Suppressor macrophage (primary cell): ENCODE measurements around the gene B3GALNT2.
"Not testable (repeated sequence)": the region's sequence is repeated elsewhere in the genome, so short reads cannot be mapped to it uniquely, and the experiment has no call there.

ENCODE experiments used
- DNase-seq, 4 experiments: peaks; one replicate each; pipeline ENCODE4 v3.0.0-alpha.2; 2020 to 2022
- total RNA-seq, 17 experiments: gene quantifications; one replicate each; lab custom pipeline; 2026; ENCODE audit warnings: mixed read lengths in 6 of 17, inconsistent platforms in 3 of 17; lab: John Stamatoyannopoulos, UW

Gene B3GALNT2
- 19.7 to 71.2 (median 46.9) reads per million in 17 experiments for total RNA-seq

GRCh38 chr1:235504122-235504493, at the start of gene B3GALNT2:
Gene B3GALNT2, minus strand, starts transcription at chr1:235504452. Its CDS starts 200 bp downstream, at chr1:235504252.
- DNase-seq, result no peak

GRCh38 chr1:235553112-235553551, 48.9 kb upstream of the B3GALNT2 start:
- no peak for DNase-seq

GRCh38 chr1:235552146-235552716, 48.0 kb upstream of the B3GALNT2 start:
- no peak for DNase-seq

GRCh38 chr1:235549351-235550139, 45.3 kb upstream of the B3GALNT2 start:
- no peak for DNase-seq

- DNase-seq, result peak; percentile 67 to 78 (median 71)
Observed at GRCh38 chr1:235546369-235547155, 42.3 kb upstream of the B3GALNT2 start.

GRCh38 chr1:235545292-235545930, 41.2 kb upstream of the B3GALNT2 start:
- no peak for DNase-seq

- not testable (repeated sequence) for DNase-seq
Observed at GRCh38 chr1:235542845-235543244, 38.6 kb upstream of the B3GALNT2 start.

- no peak for DNase-seq
Observed at GRCh38 chr1:235533476-235534168, 29.4 kb upstream of the B3GALNT2 start.

- DNase-seq, result no peak
Observed at GRCh38 chr1:235532360-235532759, 28.1 kb upstream of the B3GALNT2 start.

GRCh38 chr1:235527196-235527814, 23.1 kb upstream of the B3GALNT2 start:
- peak in 1 of 4 experiments; percentile 8 for DNase-seq

GRCh38 chr1:235525314-235525713, 21.1 kb upstream of the B3GALNT2 start:
- DNase-seq, result no peak

- no peak for DNase-seq
Observed at GRCh38 chr1:235516862-235517446, 12.7 kb upstream of the B3GALNT2 start.

- DNase-seq, result peak; percentile 18 to 71 (median 42)
Observed at GRCh38 chr1:235515844-235516512, 11.7 kb upstream of the B3GALNT2 start.

- peak; percentile 83 to 89 (median 85) for DNase-seq
Observed at GRCh38 chr1:235513495-235514366, 9.5 kb upstream of the B3GALNT2 start.

- no peak for DNase-seq
Observed at GRCh38 chr1:235511470-235512240, 7.4 kb upstream of the B3GALNT2 start.

- no peak for DNase-seq
Observed at GRCh38 chr1:235510823-235511222, 6.6 kb upstream of the B3GALNT2 start.

- no peak for DNase-seq
Observed at GRCh38 chr1:235507623-235508022, 3.4 kb upstream of the B3GALNT2 start.

- peak; percentile 99 to 100 (median 100) for DNase-seq
Observed at GRCh38 chr1:235504494-235505222, 406 bp upstream of the B3GALNT2 start.
